Measurements from ENCODE around the gene GATA2.

The GATA2 gene

GRCh38 chr3:128435561-128435960, 57.4 kb downstream of the GATA2 start:
- TF ChIP-seq ZC3H10 (CRISPR knock-in tag; IDR thresholded peaks at IDR 0.05) = no peak
- no peak for TF ChIP-seq CSDC2 (CRISPR knock-in tag; IDR thresholded peaks at IDR 0.05)
- no peak for TF ChIP-seq PATZ1 (CRISPR knock-in tag; IDR thresholded peaks at IDR 0.05; ENCODE audit: borderline replicate concordance)
- TF ChIP-seq POU6F1 (CRISPR knock-in tag; IDR thresholded peaks at IDR 0.05; ENCODE audit: borderline replicate concordance, low read depth) = no peak
- ATAC-seq = no peak

GRCh38 chr3:128435058-128435457, 57.9 kb downstream of the GATA2 start:
- TF ChIP-seq CREB5 (CRISPR knock-in tag; IDR thresholded peaks at IDR 0.05; ENCODE audit: low read depth) (no peak), TOX (CRISPR knock-in tag; IDR thresholded peaks at IDR 0.05; ENCODE audit: borderline replicate concordance) (no peak), BACH2 (CRISPR knock-in tag; IDR thresholded peaks at IDR 0.05; ENCODE audit: borderline replicate concordance) (no peak), ZNF565 (CRISPR knock-in tag; conservative IDR thresholded peaks at IDR 0.05; ENCODE audit: low read depth) (no peak), CSDC2 (CRISPR knock-in tag; IDR thresholded peaks at IDR 0.05) (no peak), ESRRG (CRISPR knock-in tag; IDR thresholded peaks at IDR 0.05) (no peak), ZNF8 (CRISPR knock-in tag; IDR thresholded peaks at IDR 0.05) (no peak), CSRNP3 (CRISPR knock-in tag; IDR thresholded peaks at IDR 0.05) (no peak)
- ATAC-seq = no peak

GRCh38 chr3:128434524-128434923, 58.5 kb downstream of the GATA2 start:
- TF ChIP-seq SNAI2 (CRISPR knock-in tag; IDR thresholded peaks at IDR 0.05) (no peak), ZFP3 (CRISPR knock-in tag; IDR thresholded peaks at IDR 0.05) (no peak), TSHZ2 (CRISPR knock-in tag; IDR thresholded peaks at IDR 0.05) (no peak), ZC3H10 (CRISPR knock-in tag; IDR thresholded peaks at IDR 0.05) (no peak), ESRRG (CRISPR knock-in tag; IDR thresholded peaks at IDR 0.05) (no peak), CREB5 (CRISPR knock-in tag; IDR thresholded peaks at IDR 0.05; ENCODE audit: low read depth) (no peak), CSDC2 (CRISPR knock-in tag; IDR thresholded peaks at IDR 0.05) (no peak), PATZ1 (CRISPR knock-in tag; IDR thresholded peaks at IDR 0.05; ENCODE audit: borderline replicate concordance) (no peak), OSR1 (CRISPR knock-in tag; IDR thresholded peaks at IDR 0.05) (no peak), POU6F1 (CRISPR knock-in tag; IDR thresholded peaks at IDR 0.05; ENCODE audit: borderline replicate concordance, low read depth) (no peak), TOX (CRISPR knock-in tag; IDR thresholded peaks at IDR 0.05; ENCODE audit: borderline replicate concordance) (no peak), ZNF8 (CRISPR knock-in tag; IDR thresholded peaks at IDR 0.05) (no peak), ZFP30 (CRISPR knock-in tag; IDR thresholded peaks at IDR 0.05) (no peak), ARNTL (CRISPR knock-in tag; IDR thresholded peaks at IDR 0.05; ENCODE audit: borderline replicate concordance, low read depth) (no peak), BACH2 (CRISPR knock-in tag; IDR thresholded peaks at IDR 0.05; ENCODE audit: borderline replicate concordance) (no peak), ZNF565 (CRISPR knock-in tag; conservative IDR thresholded peaks at IDR 0.05; ENCODE audit: low read depth) (no peak), TCF4 (CRISPR knock-in tag; IDR thresholded peaks at IDR 0.05; ENCODE audit: borderline replicate concordance) (no peak), CSRNP3 (CRISPR knock-in tag; IDR thresholded peaks at IDR 0.05) (no peak), GLIS3 (CRISPR knock-in tag; IDR thresholded peaks at IDR 0.05) (no peak), ISL1 (CRISPR knock-in tag; IDR thresholded peaks at IDR 0.05) (no peak)
- ATAC-seq = no peak

All from SK-N-SH treated with all-trans-retinoic acid at 6 μM for 48 hours (cell line).